DND-41 (cell line): ENCODE data around the gene CD177.

Experiments used
- ATAC-seq: fragments of 200-7000 bp; cut with Tn5 transposase; 3 replicates; pipeline ENCODE4 v1.9.1; 2021; ENCODE audit warnings: low read depth; ENCODE audit not compliant: insufficient read depth
- DNase-seq: peaks from one replicate; pipeline ENCODE4 v3.0.0-alpha.2; 2020
- H2AFZ ChIP-seq: 2 replicates; pipeline ENCODE4 v1.6.0; 2012; ENCODE audit warnings: low read depth, low read length
- H3K27ac ChIP-seq: 2 replicates; pipeline ENCODE4 v1.5.1; 2012; ENCODE audit warnings: low read length, inconsistent platforms
- H3K27me3 ChIP-seq: fragments of 200-600 bp; sonication (generic); 2 replicates; pipeline ENCODE4 v1.6.0; 2012; ENCODE audit warnings: low read length, mild to moderate bottlenecking, inconsistent platforms; ENCODE audit not compliant: insufficient read depth, poor library complexity
- H3K36me3 ChIP-seq: 2 replicates; pipeline ENCODE4 v1.5.1; 2012; ENCODE audit warnings: low read length, inconsistent platforms; ENCODE audit not compliant: insufficient read depth
- H3K4me1 ChIP-seq: 2 replicates; pipeline ENCODE4 v1.5.1; 2012; ENCODE audit warnings: mild to moderate bottlenecking, low read length; ENCODE audit not compliant: insufficient read depth
- H3K4me2 ChIP-seq: 2 replicates; pipeline ENCODE4 v1.6.0; 2012; ENCODE audit warnings: mild to moderate bottlenecking, moderate library complexity, low read length, inconsistent platforms; ENCODE audit not compliant: insufficient read depth
- H3K4me3 ChIP-seq, 2 experiments: fragments of 200-600 bp in 1 of 2; shearing (Covaris generic) in 1 of 2; 2 replicates each; pipeline ENCODE4 v1.5.1; 2012 to 2016; ENCODE audit warnings: inconsistent platforms in 2 of 2, low read length in 2 of 2, mild to moderate bottlenecking in 2 of 2, low read depth in 1 of 2, moderate library complexity in 1 of 2
- H3K79me2 ChIP-seq: 2 replicates; pipeline ENCODE4 v1.6.0; 2012; ENCODE audit warnings: low read length, inconsistent platforms; ENCODE audit not compliant: insufficient read depth
- H3K9ac ChIP-seq: 2 replicates; pipeline ENCODE4 v1.6.0; 2012; ENCODE audit warnings: low read depth, mild to moderate bottlenecking, inconsistent platforms, low read length, moderate library complexity
- H3K9me3 ChIP-seq: 2 replicates; pipeline ENCODE4 v1.5.1; 2012; ENCODE audit warnings: low read length, moderate library complexity, mild to moderate bottlenecking, inconsistent platforms; ENCODE audit not compliant: insufficient read depth, severe bottlenecking
- H4K20me1 ChIP-seq: 2 replicates; pipeline ENCODE4 v1.6.0; 2012; ENCODE audit warnings: low read length; ENCODE audit not compliant: insufficient read depth
- EZH2 ChIP-seq: IDR thresholded peaks from 3 replicates; pipeline ENCODE4 v1.6.1; 2012; ENCODE audit warnings: borderline replicate concordance, low read depth, mild to moderate bottlenecking, moderate library complexity, low read length, inconsistent platforms; ENCODE audit not compliant: severe bottlenecking
- TF ChIP-seq, protein P1 (sequence below): IDR thresholded peaks from 2 replicates; pipeline ENCODE4 v1.5.1; 2012; ENCODE audit warnings: borderline replicate concordance, low read length, moderate library complexity, mild to moderate bottlenecking; ENCODE audit not compliant: poor library complexity, severe bottlenecking; ENCODE audit errors: extremely low read depth

Gene CD177, protein sequence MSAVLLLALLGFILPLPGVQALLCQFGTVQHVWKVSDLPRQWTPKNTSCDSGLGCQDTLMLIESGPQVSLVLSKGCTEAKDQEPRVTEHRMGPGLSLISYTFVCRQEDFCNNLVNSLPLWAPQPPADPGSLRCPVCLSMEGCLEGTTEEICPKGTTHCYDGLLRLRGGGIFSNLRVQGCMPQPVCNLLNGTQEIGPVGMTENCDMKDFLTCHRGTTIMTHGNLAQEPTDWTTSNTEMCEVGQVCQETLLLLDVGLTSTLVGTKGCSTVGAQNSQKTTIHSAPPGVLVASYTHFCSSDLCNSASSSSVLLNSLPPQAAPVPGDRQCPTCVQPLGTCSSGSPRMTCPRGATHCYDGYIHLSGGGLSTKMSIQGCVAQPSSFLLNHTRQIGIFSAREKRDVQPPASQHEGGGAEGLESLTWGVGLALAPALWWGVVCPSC

DNA sequence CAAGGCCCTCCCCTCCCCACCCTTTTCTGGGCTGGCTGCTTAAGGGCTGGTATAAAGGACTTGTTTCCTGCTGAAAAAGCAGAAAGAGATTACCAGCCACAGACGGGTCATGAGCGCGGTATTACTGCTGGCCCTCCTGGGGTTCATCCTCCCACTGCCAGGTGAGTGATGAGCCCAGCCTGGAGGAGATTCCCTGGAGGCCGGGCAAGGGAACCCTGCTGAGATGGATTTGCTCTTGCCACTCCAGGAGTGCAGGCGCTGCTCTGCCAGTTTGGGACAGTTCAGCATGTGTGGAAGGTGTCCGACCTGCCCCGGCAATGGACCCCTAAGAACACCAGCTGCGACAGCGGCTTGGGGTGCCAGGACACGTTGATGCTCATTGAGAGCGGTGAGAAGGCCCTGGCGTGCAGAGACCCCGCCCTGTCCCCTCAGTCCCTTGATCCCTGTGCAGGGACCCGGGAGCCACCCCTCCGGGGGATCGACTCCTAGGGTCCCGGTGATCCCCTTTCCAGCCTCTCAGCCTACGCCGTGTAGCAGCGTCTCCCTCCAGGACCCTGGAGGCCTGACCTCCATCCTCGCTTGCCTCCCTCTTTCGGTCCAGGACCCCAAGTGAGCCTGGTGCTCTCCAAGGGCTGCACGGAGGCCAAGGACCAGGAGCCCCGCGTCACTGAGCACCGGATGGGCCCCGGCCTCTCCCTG, at the start of gene CD177:
Gene CD177, plus strand, starts transcription at position 81 of the 699 bp plus-strand sequence. Its CDS starts 29 bp downstream, at position 110.
- H3K36me3 ChIP-seq = no peaks in the 10 kb centered on the region
- H3K4me2 ChIP-seq = no peak within 1 kb of the TSS
- no peak within 1 kb of the TSS for H3K9ac ChIP-seq
- no peak within 1 kb of the TSS for H3K4me3 ChIP-seq
- no peak for ATAC-seq
- H3K9me3 ChIP-seq = no peaks in the 10 kb centered on the region
- no peak within 1 kb of the TSS for H2AFZ ChIP-seq
- TF ChIP-seq EZH2 = no peak
- TF ChIP-seq, protein P1, sequence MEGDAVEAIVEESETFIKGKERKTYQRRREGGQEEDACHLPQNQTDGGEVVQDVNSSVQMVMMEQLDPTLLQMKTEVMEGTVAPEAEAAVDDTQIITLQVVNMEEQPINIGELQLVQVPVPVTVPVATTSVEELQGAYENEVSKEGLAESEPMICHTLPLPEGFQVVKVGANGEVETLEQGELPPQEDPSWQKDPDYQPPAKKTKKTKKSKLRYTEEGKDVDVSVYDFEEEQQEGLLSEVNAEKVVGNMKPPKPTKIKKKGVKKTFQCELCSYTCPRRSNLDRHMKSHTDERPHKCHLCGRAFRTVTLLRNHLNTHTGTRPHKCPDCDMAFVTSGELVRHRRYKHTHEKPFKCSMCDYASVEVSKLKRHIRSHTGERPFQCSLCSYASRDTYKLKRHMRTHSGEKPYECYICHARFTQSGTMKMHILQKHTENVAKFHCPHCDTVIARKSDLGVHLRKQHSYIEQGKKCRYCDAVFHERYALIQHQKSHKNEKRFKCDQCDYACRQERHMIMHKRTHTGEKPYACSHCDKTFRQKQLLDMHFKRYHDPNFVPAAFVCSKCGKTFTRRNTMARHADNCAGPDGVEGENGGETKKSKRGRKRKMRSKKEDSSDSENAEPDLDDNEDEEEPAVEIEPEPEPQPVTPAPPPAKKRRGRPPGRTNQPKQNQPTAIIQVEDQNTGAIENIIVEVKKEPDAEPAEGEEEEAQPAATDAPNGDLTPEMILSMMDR = no peak
- H3K27ac ChIP-seq = no peak within 1 kb of the TSS
- H3K4me1 ChIP-seq = no peaks in the 10 kb centered on the region
- H4K20me1 ChIP-seq = no peaks in the 10 kb centered on the region
- no peaks in the 10 kb centered on the region for H3K79me2 ChIP-seq
- H3K27me3 ChIP-seq = peaks cover 3% of the 10 kb centered on the region
- no peak for DNase-seq

DNA sequence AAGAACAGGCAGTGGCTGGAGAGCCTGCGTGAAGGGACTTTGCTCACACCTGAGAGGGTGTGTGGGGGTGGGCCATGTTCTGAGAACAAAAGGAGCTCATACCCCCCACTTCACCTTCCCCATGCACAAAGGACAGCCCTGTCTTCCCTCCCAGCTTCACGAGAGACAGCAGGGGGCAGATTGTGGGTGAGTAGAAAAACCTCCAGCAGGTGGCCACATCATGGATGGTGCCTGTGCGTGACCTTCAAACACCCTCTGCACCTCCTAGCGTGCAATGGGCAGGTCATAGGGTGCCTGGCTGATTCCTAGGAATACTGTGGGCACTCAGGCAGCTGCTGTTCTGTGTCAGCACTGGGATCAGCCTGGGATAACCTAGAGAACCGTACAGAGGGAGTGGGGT, 47.8 kb upstream of the CD177 start:
- TF ChIP-seq, protein P1 = no peak
- TF ChIP-seq EZH2 = no peak
- H3K4me2 ChIP-seq = no peak overlapping the region
- H3K9ac ChIP-seq = no peak overlapping the region
- ATAC-seq (no peak), DNase-seq (no peak)
- no peak overlapping the region for H3K4me3 ChIP-seq
- no peaks in the 10 kb centered on the region for H3K4me1 ChIP-seq
- H4K20me1 ChIP-seq = no peaks in the 10 kb centered on the region; the same call in 1 of the 2 replicates
- H3K36me3 ChIP-seq = no peaks in the 10 kb centered on the region
- peaks cover 3% of the 10 kb centered on the region for H3K27me3 ChIP-seq
- no peak overlapping the region for H3K27ac ChIP-seq
- H2AFZ ChIP-seq = no peak overlapping the region
- no peaks in the 10 kb centered on the region for H3K79me2 ChIP-seq
- no peaks in the 10 kb centered on the region for H3K9me3 ChIP-seq

DNA sequence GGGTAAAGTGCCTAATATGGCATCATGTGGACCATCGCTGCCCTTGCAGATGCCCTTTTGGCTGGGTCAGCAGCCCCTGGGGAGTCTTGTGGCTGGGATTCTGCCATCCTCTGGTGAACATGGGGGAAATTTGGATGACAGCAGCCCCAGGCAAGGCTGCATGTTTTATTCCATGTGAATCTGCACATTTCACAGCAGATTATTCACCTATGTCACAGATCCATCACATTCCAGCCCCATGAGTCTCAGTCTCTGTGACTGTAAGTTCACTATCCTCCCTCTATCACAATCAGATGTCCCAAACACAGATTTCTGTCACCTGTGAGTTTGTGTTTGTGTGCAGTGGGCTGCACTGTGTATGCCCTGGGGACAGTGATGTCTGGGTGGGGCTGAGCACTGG, 47.4 kb upstream of the CD177 start:
- Histone ChIP-seq H3K4me3 (no peak overlapping the region), H3K9me3 (no peaks in the 10 kb centered on the region), H2AFZ (no peak overlapping the region), H3K27me3 (peaks cover 3% of the 10 kb centered on the region), H3K27ac (no peak overlapping the region), H3K4me2 (no peak overlapping the region), H3K79me2 (no peaks in the 10 kb centered on the region), H4K20me1 (no peaks in the 10 kb centered on the region; the same call in 1 of the 2 replicates), H3K36me3 (no peaks in the 10 kb centered on the region), H3K4me1 (no peaks in the 10 kb centered on the region), H3K9ac (no peak overlapping the region)
- ATAC-seq = no peak
- no peak for TF ChIP-seq EZH2
- no peak for DNase-seq
